Kasumi-1 (cell line): ENCODE results near the gene EPG5.

Experiments
- DNase-seq, 2 experiments: peaks; one replicate each; lab custom pipeline; 2025; lab: John Stamatoyannopoulos, UW

Gene EPG5

DNA sequence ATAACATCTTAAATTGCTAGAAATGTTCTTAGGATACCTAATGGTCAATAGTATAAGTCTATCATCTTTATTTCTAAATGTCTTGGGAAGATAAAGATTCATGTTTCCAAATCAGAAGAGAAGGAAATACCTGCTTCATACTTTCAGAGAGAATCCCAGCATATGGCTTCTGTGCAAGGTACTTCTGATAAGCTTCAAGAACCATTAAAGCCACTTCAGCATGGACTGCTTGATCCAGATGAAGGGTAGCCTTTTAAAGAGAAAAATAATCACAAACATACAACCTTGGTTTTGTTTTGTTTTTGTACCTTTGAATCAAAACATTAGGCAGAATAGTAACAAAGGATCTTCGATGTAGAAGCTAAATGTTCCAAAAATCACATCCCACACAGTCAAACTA, 44.0 kb downstream of the EPG5 start:
- no peak for DNase-seq

GRCh38 chr18:45920367-45920766, 46.8 kb downstream of the EPG5 start:
- no peak for DNase-seq

DNA sequence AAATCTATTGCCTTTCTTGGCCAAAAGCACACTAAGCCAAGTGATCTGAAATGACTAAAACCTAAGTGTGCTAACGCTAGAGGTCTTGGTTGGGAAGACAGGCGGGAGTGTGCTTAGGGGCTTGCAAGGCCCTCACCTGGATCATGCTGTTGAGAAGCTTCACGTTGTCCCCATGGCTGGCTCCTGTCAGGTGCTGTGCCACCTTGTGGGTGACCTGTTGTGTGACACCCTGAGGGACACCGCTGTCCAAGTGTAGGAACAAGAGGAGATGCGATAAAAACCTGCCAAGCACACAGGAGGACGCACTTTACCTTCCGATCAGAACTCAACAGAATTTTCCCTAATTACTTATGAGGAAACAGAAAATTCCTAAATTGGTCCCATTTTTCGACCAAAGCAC, 50.8 kb downstream of the EPG5 start:
- DNase-seq: no peak

- no peak for DNase-seq
Observed at GRCh38 chr18:45913276-45913675, 53.9 kb downstream of the EPG5 start.

GRCh38 chr18:45910405-45911023, 56.6 kb downstream of the EPG5 start:
- peak; percentile 43 to 64 for DNase-seq

DNA sequence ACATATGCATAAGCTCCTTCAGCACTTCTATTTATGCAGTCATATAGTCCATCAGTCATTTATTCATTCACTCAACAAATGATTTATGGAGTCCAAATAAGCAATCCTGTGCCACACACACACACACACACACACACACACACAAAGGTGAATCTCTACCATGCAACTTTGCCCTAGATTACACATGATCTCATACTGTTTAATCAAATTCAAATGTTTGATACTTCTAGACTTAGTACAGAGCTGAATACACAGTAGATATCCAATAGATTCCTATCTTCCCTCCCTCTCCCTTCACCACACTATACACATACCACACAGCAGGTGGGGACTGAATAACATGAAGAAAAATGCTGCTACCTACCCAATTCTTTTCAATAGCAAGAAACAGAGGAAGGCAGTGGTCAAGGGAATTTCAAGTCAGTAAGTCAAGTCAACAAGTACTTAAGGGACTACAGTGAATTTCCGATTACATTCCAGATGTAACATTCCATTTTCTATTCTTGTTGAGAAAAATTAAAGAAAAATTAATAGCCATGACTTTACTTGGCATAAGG, 65.4 kb downstream of the EPG5 start:
- DNase-seq: no peak

DNA sequence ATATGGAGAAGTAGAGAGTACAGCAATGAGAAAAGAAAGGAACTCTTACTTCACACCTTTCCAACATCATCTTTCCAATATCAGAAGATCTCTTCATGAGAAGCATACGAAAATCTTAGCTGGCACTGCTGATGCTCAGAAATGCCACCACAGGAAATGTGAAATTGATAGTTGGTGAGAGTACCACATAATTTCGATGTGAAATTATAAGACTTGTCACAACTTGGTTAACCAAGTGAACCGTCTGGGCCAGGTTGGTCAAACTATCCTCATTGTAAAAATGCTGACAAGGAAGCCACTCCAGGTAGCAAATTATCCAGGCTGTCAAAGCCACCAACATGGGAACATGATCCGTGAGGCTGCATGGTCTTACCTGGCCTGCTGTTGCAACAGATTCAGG, 66.5 kb downstream of the EPG5 start:
- no peak for DNase-seq

DNA sequence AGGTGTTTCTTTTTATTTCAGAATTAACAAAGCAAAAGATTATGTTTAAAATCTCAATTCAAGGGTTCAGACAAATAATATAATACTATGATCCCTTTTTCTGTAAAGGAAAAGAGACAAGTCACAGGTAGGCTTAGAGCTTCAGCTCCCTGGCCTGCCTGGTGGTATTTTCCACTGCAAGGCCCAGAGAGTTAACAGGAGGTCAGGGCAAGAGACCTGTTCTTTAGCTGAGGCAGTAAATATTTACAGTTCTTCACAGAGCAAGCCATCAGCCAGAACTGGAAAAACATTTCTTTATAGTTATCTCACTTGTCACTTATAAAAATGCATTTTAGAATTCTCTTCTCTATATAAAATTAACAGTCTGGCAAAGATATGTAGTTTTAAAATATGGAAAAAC, 70.1 kb downstream of the EPG5 start:
- DNase-seq: no peak

- DNase-seq: no peak
Observed at GRCh38 chr18:45896452-45896851, 70.7 kb downstream of the EPG5 start.

- no peak for DNase-seq
Observed at GRCh38 chr18:45895339-45895738, 71.8 kb downstream of the EPG5 start.

DNA sequence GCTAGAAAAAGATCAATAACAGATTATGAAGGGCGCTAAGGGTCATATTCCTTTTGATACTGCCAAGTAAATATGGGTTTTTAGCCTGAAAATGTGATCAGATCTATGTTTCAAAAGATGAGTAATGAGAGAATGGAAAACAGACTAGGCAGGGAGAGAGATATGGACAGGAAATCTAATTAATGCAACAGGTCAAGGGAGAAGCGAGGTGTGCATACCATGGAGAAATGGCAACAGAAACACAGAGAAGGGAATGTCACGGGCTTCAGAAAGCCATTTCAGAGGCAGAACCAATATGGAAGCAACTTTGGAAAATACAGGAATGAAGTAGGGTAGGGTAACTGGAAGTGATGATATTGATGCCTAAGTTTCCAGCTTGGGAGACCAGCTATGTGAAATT, 72.3 kb downstream of the EPG5 start:
- DNase-seq: no peak

DNA sequence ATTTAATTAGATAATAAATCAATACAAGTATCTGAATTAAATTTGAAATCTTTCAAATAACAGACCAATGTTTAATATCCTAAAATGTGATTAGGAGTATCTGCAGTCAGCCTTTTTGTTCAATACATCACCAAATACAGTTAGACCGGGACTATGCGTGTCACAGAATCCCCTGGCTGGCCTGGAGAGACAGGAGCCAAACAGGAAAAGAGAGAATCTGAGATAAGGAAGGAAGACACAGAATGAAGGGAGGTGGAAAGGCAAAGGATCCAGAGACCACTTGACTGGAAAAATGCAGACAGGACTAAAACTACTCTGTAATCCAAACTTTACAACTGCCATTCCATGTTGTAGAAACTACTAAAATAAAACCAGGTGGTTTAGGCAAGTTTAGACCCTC, 75.3 kb downstream of the EPG5 start:
- DNase-seq: no peak

GRCh38 chr18:45890606-45891005, 76.5 kb downstream of the EPG5 start:
- peak; percentile 87 for DNase-seq

- peak; percentile 24 to 33 for DNase-seq
Observed at GRCh38 chr18:45889419-45890064, 77.6 kb downstream of the EPG5 start.

- DNase-seq: no peak
Observed at GRCh38 chr18:45887585-45887984, 79.5 kb downstream of the EPG5 start.

- no peak for DNase-seq
Observed at GRCh38 chr18:45880876-45881558, 86.1 kb downstream of the EPG5 start.

- peak; percentile 60 to 77 for DNase-seq
Observed at GRCh38 chr18:45879681-45880655, 87.2 kb downstream of the EPG5 start.

DNA sequence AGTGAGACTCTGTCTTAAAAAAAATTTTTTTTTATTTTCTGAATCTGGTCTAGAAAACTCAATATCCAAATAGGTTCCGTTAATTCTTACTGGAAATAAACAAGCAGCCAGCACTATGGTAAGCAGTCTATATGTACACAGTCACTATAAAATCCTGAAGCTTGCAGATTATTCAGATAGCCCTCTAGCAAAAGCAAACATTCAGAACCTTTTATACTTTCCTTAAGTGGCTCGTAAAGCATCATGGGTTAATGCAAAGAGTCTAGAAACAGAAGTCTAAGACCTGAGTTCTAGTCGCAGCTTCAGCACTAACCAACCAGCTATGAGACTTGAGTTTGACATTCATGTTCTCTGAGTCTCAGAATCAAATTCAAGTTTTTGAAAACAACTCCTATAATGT, 89.7 kb downstream of the EPG5 start:
- no peak for DNase-seq

DNA sequence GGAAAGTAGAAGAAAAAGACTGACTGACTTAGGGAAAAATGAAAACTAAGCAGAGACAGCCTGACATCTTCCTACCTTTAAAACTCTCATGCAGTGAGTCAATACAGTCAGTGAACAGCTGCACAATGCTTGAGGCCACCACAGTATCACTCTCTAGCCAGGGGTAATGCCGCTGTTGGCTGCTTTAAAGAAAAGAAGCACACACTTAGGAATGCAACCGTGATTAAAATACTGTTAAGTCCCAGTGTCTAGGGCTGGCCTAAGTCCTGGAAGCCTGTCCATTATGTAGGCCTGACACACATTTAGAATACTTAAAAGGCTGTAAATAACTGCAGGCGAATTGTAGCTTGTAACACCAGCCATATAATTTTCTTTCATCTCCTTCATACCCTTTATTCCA, 91.0 kb downstream of the EPG5 start:
- DNase-seq: no peak

DNA sequence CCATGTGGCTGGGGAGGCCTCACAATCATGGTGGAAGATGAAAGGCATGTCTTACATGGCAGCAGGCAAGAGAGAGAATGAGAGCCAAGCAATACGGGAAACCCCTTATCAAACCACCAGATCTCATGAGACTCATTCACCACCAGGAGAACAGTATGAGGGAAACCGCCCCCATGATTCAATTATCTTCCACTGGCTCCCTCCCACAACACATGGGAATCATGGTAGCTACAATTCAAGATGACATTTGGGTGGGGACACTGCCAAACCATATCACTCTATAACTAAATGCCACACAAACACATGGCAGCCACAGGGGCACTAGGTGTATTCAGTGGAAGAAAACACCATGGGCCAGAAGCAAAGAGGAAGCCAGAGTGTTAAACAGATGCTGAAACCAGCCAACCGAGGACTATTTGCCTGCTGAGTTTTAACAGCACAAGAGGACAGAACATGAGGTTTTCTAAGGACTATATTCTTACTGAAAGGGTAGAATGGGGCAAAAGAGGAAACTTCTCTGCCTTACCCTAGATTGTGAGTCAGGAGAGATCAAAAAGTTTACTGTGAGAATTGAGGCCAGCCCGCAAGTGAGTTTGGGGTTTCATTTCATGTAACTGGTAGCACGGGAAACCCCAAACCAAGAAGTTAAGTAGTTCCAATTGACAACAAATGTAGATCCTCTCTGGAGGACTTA, 92.5 kb downstream of the EPG5 start:
- no peak for DNase-seq

DNA sequence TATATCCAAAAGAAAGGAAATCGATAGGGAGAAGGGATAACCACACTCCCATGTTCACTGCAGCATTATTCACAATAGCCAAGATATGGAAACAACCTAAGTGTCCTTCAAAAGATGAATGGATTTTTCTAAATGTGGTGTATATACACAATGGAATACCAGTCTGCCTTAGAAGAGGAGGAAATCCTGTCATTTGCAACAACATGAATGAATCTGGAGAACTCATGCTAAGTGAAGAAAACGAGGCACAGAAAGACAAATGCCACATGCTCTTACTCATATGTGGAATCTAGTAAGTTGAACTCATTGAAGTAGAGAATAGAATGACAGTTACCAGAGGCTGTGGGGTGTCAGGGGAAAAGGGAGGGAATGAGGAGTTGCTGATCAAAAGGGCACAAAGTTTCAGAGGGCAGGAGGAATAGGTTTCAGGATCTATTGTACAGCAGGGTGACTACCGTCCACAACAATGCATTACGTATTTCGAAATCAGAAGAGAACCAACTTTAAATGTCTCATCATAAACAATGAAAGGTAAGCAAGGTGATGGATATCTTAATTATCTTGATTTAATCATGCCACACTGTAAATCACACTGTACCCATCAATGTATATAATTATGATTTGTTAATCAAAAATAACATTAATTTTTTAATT, 95.6 kb downstream of the EPG5 start:
- DNase-seq: no peak
